Measurements from ENCODE around the gene SLCO3A1.

Gene SLCO3A1

DNA sequence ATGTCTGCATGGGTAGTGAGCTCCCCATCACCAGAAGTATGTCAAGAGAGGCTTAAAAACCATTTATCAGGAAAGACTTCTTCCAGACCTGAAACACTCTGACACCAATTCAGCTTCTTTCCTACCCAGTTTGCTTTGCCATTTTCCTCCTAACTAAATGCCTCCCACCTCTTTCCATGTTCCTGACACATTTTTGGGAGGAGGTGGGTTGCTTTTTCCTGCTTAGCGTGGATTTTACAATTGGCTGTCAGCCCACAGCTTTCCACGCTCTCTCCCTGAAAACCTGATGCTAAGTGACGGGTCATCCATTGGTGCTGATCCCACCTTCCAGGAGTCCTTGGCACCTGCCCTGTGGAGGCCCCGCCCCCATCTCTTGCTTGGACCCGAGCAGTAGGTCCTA lies 275.3 kb downstream of the SLCO3A1 start:
- DNase-seq (ENCODE audit: low read depth in 2 of 2) = no peak

- DNase-seq (ENCODE audit: low read depth in 2 of 2) = no peak
Observed at GRCh38 chr15:92130244-92130643, 276.7 kb downstream of the SLCO3A1 start.

- DNase-seq (ENCODE audit: low read depth in 2 of 2) = no peak
Observed at GRCh38 chr15:92130906-92131305, 277.4 kb downstream of the SLCO3A1 start.

DNA sequence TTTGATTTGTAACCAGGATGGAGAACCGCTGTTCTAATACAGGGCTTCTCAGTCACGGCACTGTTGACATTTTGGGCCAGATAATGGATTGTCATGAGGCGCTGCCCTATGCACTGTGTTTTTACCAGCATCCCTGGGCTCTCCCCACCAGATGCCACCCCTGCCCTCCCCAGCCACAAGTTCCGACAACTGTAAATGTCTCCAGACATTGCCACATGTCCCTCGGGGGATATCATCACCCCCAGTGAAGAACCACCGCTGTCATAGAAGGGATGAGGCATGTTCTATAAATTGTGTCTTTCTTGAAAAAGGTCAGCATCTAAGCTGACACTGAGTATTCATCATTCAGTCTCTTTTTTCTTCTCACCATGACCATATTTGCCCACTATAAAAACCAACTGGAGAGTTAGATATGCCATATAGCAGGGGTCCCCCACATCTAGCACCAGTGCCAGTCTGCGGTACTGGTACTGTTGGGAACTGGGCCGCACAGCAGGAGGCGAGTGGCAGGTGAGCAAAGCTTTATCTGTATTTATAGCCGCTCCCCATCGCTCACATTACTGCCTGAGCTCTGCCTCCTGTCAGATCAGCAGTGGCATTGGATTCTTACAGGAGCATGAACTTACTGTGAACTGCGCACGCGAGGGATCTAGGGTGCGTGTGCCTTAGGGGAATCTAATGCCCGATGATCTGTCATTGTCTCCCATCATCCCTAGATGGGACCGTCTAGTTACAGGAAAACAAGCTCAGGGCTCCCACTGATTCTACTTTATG lies 279.7 kb downstream of the SLCO3A1 start:
- no peak for DNase-seq (ENCODE audit: low read depth in 2 of 2)

DNA sequence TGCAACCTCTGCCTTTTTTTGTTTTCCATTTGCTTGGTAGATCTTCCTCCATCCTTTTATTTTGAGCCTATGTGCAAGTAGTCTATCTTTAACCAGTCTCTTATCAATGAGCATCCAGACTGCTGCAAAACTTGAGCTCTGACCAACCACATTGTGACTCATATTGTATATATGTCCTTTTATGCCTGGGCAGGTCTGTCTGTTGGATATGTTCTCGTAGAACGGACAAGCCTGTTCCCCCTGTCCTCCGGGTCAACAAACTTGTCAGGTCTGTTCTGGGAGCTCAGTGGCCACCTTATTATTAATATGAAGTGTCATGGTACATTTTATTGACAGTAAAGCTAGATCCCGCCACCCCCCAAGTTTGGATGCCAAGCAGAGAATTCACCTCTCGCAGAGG lies 287.3 kb downstream of the SLCO3A1 start:
- DNase-seq (ENCODE audit: low read depth in 2 of 2) = no peak

DNA sequence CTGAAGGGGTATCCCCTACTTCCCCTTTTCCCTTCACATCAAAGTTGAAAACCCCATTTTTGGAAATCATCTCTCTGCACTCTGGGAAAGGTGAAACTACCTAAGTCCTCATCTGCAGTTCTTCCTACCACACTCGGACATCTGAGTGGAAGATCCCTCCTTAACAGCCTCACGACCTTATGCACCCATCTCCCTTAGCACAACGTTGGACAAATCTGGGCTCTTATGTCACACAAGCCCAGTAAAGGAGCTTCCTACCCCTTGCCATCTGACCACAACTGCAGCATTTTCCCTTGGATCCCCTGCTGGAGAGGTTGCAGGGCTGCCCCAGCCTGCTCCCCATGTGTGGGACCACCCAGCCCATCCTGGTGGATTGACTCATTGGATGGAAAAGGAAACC lies 288.1 kb downstream of the SLCO3A1 start:
- no peak for DNase-seq (ENCODE audit: low read depth in 2 of 2)

DNA sequence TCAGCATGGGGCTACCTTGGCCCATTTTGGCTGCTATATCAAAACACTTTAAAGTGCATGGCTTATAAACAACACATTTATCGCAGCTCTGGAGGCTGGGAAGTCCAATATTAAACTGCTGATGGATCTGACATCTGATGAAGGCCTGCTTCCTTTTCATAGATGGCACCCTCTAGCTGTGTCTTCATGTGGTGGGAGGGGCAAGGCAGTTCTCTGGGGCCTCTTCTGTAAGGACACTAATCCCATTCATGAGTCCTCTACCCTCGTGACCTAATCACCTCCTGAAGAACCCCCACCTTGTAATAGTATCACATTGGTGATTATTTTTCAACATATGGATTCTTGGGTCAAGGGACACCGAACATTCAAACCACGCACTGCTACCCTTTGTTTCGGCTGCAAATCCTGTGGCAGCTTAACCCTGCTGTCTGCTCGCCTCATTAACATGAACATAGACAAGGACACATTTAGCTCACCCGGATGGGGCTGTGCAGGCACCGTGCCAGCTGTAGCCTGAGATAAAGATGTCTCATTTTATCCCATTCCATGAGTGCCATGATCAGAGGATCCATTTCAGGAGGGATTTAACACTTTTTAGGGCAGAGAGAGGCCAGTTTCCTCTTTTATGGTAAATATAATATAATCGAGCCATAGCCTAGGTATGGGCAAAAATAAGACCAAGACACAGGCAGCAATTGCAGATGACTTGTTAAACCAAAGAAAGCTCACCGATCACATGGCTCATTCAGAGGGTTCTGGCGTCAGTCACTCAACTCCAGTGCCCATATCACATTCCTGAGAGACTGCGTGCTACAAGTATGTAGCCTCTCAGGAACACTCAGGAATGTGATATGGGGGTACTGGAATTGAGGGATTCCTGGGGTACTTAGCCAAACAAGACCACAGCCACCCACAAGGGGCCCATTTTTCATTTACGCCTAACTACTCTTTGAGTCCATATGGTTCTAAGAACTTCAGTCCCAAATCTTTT lies 289.0 kb downstream of the SLCO3A1 start:
- no peak for DNase-seq (ENCODE audit: low read depth in 2 of 2)

DNA sequence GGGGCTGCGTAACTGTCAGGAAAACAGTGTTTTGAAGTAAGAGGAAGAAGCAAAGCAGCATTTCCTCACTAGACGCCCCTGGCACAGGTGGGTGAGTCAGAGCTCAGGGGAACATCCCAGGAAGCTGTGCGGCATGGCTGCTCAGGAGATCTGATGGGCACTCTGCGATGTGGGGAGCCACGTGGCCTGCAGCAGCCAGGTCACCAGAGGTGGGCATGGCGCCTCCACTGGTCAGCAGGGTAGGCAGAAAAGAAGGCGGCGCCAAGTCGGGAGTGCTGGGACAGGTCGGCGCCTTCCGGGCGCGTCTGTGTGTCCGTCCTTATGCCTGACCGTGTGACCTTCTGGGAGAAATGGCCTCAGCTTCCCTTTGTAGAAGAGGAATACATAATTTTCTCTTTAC lies 290.3 kb downstream of the SLCO3A1 start:
- no peak for DNase-seq (ENCODE audit: low read depth in 2 of 2)

DNA sequence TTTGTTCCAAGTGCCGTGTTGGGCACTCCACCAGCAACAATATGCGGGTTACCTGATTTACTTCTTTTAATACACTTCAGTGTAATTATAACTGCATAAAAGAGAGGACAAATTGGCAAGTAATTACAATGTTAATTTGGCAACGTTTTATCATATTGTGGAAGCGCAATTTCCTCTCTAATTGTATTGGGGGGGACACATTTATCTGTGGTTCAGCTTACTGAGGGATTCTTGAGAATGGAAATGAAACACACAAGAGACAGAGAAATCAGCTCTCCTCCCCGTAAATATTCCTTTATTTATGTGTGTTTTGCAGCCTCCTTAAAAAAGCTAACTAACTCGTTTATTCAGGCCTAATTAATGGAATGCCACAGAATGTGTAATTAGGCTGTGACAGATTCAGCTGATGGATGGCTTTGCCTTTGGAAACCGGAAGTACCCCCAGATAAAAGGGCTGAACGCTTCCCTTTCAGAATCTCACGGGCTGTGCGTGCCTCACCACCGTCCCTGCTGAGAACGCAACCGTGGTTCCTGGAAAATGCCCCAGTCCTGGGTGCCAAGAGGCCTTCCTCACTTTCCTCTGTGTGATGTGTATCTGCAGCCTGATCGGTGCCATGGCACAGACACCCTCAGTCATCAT lies 293.1 kb downstream of the SLCO3A1 start:
- no peak for DNase-seq (ENCODE audit: low read depth in 2 of 2)

GRCh38 chr15:92149029-92149428 lies 295.5 kb downstream of the SLCO3A1 start:
- DNase-seq (ENCODE audit: low read depth in 2 of 2) = no peak

DNA sequence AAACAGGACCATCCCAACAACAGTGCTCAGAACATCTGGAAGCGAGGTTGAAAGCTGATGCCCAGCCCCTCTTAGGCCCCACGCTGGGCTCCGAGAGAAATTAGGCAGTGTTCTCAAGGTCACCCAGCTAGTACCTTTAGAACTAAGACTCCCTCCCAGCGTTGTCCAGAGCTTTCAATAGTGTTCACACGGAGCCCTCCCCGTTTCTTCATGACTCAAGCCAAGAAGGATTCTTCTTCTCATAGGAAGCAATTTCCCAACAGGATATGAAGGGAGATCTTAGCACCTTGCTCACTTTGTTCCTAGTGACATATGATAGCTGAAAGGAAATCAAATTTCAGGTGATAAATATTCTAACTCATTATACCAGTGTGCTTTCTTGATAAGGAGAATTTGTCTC lies 296.0 kb downstream of the SLCO3A1 start:
- no peak for DNase-seq (ENCODE audit: low read depth in 2 of 2)

DNA sequence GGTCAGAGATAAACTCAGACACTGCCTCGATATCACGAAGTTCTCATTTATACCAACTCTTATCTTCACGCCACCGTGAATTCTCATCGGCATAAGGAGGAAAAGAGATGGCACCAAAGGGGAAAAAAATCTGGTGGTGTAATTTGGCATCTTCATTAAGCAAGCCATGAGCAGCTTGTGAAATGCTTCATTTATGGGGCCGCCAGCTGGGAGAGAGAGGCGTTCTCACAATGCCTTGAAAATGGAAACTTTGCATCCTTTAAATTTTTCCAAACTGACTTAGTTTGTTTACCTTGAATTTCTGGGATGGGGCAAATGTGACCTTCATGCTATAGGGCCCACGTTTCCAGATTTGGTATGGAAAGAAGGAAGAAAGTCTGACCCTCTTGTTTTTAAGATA lies 297.7 kb downstream of the SLCO3A1 start:
- DNase-seq (ENCODE audit: low read depth in 2 of 2) = no peak

DNA sequence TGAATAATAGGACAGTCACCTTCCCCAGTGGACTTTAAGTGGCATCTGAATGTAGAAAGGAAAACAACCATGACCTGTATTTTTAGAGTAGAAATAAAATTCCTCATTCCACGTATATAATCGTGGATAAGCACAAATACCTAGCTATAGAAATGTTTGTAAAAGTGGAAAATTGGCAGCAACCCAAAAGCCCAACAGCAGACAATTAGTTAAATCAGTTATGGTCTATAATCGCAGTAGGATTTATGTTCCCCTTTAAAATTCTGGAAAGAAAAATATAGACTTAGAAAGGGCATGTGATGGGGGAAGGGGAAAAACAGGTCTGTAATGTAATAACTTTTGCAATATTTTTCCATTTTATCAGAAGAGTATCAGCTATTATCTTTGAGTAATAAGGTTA lies 298.2 kb downstream of the SLCO3A1 start:
- DNase-seq (ENCODE audit: low read depth in 2 of 2) = no peak

DNA sequence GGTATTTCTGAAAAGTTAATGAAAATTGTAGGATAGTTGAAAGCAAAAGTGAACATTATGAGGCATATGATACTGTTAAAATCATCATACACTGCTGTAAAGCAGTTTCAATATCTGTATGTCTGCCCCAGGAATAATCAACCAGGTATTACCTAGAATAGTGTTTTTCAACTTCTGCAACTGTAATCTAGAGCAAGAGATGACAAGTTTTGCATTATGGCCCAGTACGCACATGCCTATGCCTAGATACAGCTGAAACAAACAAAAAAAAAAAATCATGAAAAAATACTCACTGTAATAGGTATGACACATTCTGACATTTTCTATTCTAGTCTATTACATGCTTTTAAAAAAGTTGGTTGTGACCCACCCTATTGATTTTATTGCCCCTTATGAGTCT lies 299.5 kb downstream of the SLCO3A1 start:
- DNase-seq (ENCODE audit: low read depth in 2 of 2) = no peak

DNA sequence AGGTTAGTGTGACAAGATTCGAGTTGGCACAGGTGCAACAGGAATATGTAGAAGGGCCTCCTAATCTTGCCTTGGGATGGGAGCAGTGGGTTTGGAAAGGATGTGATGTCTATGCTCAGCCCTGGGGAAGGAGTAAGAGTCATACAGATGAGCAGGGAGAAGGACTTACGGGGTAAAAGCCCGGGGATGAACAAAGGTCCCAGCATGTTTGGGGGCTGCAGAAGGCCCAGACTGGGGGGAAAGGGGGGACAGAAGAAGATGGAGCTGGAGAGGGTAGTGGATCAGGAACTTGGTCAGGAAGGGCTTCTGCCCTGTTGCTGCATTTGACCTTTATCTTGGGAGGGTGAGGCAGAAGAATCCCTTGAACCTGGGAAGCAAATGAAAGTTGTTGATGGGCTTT lies 300.1 kb downstream of the SLCO3A1 start:
- DNase-seq (ENCODE audit: low read depth in 2 of 2) = no peak

DNA sequence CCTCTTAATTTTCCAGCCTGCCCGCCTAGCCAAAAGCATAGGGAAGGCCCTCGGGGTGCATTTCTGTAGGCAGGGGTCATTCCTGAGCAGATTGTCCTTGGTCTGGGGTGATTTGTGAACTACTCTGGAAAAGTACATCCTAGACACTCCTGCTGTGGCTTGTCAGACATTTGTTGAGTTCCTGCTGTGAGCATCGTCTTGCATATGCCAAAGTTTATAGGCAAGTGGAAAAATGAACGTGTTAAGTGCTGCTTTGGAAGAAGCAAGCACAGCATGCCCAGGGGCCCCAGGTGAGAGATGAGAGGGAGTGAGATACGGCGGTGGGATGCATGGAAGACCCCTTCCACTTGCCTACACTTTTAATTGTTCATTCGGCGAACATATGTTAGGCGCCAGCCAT lies 302.4 kb downstream of the SLCO3A1 start:
- DNase-seq (ENCODE audit: low read depth in 2 of 2) = no peak

DNA sequence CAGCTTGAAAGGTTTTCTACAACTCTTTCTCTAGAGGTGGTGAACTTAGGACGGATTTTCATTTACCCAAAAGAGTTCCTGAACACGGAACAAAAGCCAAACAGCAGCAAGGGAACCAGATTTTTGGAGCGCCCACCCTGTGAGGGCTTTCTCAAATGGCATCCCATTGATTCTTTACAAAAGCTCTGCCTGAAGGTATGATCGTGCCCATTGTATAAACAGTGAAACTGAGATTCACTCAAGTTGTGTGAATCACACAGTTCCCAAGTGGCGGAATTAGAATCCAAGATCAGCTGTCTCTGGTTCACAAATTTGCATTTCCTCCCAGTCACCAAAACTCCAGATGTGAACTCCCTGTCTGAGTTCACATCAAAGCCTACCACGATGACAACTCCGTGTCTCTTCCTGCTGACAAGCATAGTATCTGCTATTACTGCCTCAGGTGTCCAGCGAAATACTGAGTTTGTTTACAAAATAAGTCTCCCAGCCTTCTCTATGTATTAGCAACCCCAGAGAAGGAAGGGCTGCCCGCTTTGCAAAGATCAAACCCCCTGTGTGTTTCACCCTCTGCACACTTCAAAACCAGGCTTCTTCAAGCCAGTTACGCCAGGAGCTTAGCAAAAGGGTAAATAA lies 304.3 kb downstream of the SLCO3A1 start:
- no peak for DNase-seq (ENCODE audit: low read depth in 2 of 2)

- DNase-seq (ENCODE audit: low read depth in 2 of 2) = no peak
Observed at GRCh38 chr15:92158426-92158825, 304.9 kb downstream of the SLCO3A1 start.

DNA sequence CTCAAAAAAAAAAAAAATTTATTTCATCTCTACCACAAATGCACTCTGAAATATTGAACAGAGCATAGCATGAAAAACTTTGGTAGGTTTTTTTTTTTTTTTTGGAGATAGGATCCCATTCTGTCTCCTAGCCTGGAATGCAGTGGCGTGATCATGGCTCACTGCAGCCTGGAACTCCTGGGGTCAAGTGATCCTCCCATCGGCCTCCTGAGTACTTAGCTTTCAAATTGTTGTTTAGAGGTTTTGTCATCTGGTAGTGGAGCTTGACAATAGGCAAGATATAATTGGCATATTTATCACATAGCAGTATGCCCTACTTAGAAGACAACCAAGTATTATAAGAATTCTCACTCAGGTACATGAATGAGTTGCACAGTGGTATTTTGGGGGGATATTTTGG lies 306.0 kb downstream of the SLCO3A1 start:
- no peak for DNase-seq (ENCODE audit: low read depth in 2 of 2)

DNA sequence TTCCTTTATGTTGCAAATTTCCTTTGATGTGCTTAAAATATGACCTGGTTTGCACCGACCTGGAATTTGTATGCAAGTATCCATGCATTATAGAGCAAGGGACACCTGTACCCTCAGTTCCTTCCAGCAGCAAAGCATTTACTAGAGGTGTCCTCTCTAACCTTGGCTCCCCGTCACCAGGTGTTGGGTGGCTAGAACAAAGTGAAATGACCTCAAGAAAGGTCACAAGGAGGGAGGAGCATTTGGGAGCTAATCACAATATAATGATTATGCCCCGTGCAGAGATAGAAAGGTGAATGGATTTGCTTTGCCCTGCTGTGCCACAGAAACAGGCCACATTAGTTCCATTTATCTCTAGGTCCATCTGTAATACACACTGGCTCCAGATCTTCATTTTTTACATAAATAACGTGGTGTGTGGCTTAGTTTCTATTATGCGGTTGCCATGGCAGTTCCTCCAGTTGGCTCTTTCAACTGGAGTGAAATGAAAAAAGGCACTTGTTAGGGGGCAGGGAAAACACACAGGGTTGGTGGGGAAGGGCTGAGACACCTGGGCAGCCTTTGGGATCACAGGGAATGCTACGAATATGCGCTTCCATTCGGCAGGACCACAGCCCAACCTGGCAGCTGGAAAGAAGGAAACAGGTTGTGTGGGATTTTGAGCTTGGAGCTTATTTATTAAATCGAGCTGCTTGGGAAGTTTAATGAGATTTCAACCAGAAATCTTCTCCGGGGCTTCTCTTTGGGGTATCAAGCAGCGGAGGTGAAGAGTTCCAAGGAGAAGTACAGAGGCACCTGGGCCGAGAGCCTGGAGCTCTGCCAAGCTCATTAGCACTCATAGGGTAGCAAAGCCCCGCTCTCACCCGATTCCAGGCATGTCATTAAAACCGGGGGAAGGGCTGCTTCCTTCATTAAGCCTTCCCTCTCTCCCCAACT lies 306.7 kb downstream of the SLCO3A1 start:
- no peak for DNase-seq (ENCODE audit: low read depth in 2 of 2)

All from stimulated activated CD8-positive, alpha-beta memory T cell treated with anti-CD3 and anti-CD28 coated beads, Interleukin-2, amount 100 ng/mL, for 1 hour (primary cell).